Fibroblast of peridontal ligament (primary cell): ENCODE data around the gene INTS2.
"Not testable (repeated sequence)": the region's sequence is repeated elsewhere in the genome, so short reads cannot be mapped to it uniquely, and the experiment has no call there.

Experiments
- DNase-seq: peaks from one replicate; pipeline ENCODE4 v3.0.0-alpha.2; 2010; ENCODE audit errors: extremely low read depth

INTS2 gene, protein sequence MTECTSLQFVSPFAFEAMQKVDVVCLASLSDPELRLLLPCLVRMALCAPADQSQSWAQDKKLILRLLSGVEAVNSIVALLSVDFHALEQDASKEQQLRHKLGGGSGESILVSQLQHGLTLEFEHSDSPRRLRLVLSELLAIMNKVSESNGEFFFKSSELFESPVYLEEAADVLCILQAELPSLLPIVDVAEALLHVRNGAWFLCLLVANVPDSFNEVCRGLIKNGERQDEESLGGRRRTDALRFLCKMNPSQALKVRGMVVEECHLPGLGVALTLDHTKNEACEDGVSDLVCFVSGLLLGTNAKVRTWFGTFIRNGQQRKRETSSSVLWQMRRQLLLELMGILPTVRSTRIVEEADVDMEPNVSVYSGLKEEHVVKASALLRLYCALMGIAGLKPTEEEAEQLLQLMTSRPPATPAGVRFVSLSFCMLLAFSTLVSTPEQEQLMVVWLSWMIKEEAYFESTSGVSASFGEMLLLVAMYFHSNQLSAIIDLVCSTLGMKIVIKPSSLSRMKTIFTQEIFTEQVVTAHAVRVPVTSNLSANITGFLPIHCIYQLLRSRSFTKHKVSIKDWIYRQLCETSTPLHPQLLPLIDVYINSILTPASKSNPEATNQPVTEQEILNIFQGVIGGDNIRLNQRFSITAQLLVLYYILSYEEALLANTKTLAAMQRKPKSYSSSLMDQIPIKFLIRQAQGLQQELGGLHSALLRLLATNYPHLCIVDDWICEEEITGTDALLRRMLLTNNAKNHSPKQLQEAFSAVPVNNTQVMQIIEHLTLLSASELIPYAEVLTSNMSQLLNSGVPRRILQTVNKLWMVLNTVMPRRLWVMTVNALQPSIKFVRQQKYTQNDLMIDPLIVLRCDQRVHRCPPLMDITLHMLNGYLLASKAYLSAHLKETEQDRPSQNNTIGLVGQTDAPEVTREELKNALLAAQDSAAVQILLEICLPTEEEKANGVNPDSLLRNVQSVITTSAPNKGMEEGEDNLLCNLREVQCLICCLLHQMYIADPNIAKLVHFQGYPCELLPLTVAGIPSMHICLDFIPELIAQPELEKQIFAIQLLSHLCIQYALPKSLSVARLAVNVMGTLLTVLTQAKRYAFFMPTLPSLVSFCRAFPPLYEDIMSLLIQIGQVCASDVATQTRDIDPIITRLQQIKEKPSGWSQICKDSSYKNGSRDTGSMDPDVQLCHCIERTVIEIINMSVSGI

DNA sequence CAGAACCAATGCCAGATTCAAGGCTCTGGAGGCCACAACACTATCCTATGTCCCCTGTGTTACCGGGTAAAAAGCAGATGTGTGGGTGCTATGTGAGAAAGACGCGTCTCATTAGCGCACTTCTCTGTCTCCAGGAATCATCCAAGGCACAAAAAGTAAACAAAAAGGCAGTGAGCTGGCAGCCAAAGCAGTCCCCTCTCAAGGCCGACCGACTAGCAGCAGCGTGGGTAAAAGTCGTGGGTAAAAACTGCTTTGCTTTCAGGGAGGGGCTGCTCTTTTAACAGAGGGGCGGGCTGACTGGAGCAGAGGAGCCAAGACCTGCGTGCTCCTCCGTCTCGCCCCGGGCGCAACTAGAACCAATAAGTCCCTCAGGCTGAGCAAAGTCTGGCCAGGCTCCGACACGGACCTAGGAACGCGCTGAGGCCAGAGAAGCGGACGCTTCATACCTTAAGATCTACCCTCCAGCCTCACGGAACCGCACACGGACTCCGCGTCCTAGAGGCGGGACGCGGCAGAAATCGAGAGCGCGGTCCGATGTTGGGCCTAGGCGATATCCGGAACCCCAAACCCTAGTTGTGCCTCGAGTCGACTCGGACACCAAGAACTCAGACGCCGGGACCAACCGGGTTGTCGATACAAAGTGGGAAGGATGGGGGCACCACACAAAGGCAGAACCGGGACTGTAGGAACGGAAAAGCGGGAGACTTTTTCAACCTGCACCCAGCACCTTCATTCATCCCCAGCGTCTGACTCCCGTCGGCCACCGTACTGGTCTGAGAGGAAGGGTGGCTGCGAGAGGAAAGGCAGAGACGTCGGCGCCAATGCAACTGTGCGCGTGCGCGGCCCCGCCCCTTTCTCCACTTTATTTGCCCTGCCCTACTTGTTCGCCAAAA lies at the start of gene INTS2:
Gene INTS2 (minus strand): TSS at position 775 of the 893 bp plus-strand sequence. CDS start 1,338 bp downstream, outside the sequence.
- DNase-seq = peak; percentile 95

DNA sequence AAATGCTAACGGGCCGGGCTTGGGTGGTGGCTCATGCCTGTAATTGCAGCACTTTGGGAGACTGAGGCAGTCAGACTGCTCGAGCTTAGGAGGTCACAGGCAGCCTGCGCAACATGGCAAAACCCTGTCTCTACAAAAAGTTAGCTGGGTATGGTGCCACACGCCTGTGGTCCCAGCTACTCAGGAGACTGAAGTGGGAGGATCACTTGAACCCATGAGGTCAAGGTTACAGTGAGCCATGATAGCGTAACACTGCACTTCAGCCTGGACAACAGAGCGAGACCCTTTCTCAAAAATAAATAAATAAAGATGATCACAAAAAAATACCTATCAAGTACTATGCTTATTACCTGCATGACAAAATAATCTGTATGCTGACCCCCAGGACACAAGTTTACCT lies 46.3 kb upstream of the INTS2 start:
- no peak for DNase-seq

DNA sequence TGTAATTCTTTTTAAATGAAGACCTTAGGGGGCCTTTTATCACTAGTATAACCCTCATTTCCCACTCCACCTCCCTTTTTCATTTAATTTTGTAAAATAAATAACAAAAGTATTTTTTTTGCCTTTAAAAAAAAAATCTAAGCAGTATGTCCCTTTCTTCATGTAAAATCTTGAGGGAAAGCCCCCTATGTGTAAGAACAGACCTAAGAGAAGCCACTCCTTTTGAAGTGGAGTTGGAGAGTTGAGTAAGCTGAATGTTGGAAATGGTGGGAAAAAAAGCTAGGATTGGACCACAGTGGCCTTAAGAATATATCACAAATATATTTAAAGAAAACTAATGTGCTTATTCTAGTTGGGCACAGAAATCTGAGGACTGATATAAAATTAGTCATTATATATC lies 44.5 kb upstream of the INTS2 start:
- no peak for DNase-seq

DNA sequence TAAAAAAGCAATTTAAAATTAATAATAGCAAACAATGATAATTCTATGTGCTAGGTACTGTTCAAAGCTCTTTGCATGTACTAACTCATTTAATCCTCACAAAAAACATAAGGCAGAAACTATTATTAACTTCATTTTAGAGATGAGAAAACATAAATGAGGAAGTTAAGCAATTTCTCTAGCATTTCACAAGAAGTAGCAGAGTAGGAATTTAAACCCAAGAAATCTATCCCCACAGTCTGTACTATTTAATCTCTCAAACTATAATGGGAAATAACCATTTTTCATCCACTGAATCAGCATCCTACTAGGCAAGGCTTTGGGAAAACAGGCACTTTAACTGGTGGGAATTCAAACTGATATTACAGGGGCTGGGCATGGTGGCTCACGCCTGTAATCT lies 42.2 kb upstream of the INTS2 start:
- DNase-seq = no peak

DNA sequence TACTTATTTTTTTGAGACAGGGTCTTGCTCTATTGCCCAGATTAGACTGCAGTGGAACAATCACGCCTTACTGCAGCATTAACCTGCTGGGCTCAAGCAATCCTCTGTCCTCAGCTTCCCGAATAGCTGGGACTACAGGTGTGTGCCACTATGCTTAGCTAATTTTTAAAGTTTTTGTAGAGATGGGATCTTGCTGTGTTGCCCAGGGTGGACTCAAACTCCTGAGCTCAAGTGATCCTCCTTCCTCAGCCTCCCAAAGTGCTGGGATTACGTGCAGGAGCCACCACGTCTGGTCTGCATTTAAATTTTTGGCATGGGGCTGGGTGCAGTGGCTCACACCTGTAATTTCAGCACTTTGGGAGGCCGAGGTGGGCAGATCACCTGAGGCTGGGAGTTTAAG lies 41.0 kb upstream of the INTS2 start:
- DNase-seq = no peak

DNA sequence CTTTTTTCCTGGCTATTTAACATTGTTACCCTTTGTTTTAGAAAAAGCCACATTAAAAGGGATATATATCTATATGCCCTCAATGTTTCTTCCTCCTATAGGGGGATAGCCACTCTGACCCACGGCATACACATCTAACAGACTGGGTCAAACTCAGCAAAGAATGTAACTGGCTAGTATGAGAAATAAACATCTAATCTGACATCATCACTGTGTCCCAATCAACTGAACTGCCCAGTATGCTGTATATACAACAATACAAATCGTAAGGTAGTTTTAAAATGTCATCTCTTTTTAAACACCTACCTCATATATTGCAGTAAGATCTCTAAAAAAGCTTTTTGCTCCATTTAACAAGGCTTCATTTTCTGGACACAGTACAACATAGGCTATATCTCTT lies 39.9 kb upstream of the INTS2 start:
- peak; percentile 31 for DNase-seq

DNA sequence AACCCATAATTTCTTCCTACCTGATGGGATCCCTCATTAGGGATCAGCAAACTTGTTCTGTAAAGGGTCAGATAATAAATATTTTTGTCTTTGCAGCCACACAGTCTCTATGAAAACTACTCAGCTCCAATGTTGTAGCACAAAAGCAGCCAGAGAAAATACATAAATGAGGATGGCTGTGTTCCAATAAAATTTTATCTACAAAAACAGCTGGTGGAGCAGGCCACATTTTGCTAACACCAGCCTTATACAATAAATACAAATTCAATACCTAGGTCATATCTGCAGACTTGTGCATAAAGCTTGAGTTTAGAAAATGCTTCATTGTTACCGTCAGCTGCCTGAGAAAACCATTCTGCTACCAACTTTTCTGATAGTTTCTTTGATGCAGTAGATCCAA lies 38.4 kb upstream of the INTS2 start:
- DNase-seq = no peak

DNA sequence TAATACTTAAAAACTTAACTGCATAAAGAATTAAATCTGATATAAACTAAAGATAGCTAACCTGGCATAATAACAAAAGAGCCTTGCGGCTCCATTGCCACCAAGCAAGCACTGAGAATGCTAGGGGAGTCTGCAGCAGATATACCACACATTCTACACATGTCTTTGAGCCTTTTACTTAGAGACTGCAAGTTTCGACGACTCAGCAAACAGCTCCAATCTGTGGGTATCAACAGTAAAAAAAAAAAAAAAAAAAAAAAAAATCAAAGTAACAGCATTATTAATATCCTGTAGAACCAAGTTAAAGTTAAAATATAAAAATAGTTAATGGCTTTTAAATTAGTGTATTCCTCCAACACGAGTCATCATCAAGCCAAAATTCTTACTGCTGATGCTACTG lies 27.8 kb upstream of the INTS2 start:
- no peak for DNase-seq

DNA sequence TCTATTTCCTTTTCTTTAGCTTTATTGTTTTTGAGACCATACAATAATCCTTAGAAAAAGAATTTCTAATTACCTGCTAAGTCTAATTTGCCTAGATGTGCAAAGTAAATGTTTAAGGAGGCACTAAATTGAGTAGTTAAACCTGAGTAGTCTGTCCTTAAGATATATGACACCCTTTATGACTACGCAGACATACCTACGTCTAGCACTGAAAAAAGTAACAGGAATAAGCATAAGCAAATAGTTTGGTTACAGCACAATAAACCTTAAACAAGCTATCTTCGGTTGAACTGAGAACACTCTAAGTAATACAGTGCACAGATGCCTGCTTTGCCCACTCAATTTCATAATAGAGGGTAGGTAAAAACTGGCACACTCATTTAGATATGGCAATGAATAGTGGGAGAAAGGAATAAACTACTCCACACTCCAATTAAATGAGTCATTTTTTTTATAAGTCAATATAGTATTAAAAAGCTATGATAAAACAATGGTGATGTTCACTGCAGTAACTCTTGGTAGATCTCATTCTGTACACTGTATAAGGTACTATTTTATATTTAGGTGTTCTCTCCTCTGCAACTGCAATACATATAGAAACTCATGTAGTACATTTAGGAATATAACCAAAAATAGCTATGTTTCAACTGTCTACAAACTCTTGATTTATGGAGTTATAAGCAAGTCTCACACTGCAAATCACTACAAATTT lies 19.7 kb upstream of the INTS2 start:
- no peak for DNase-seq

DNA sequence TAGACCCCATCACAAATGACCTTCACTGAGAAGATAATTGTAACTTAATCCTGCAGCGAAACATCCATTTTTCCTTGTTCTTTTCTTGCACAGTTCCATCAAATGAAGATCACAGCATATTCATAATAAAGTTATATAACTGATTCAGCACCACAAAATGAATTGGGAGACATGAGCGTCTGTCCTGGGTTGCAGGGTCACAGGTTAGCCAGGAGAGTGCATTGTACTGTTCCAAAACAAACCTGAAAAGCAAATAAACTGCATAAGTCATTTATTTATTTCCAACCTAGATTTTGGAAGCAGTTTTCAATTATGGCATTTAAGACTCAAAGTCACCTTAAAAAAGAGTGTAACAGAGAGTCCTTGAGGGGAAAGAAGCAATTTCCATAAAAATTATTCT lies 18.6 kb upstream of the INTS2 start:
- DNase-seq = no peak

DNA sequence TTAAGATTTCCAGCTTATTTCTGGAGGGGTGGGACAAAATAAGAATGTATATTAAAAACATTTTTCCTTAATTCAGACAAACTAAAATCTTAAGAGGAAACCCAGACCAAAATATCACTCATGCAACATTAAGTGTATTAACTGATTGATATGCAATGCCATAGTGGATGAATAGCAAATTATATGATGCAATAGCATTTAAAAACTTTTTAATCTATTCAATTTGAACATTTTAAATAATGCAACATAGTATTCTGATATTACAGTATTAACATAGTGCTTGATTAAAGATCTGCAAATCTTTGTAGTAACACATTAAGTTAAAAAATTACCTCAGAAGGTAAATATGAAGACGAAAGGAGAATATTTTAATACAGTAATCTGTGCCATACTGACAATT lies 15.3 kb upstream of the INTS2 start:
- no peak for DNase-seq

DNA sequence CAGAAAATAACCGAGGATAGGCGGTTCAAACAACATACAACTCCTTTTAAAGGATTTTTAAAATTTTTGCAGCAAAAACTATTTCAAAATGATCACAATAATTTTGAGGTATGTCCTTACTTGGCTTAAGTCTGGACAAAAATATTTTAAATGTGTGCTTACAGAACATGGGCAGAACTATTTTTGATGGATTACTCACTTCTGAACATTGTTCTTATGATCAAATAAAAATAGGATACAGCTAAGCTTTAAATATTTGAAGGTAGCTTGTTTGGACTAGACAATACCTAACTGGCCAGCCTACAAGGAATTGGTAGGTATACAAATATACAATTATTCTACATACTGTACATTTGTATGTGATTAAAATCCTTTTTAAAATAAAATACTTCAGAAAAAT lies 14.3 kb upstream of the INTS2 start:
- DNase-seq = no peak

DNA sequence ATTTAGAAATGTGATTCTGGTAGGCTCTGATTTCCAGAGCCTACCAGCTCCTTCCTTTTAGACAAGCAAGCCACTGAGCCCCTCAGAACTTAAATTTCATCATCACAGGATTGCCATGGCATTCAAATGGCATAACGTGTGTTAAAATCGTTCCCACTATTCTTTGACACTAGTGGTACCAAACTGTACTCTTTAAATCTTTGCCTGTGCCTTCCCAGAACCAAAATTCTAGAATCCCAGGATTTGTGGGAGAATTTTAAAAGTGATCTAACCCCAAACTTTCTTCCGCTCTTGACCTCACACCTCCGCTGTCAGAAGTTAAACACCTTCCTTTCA lies 287 bp upstream of the INTS2 start:
- no peak for DNase-seq

DNA sequence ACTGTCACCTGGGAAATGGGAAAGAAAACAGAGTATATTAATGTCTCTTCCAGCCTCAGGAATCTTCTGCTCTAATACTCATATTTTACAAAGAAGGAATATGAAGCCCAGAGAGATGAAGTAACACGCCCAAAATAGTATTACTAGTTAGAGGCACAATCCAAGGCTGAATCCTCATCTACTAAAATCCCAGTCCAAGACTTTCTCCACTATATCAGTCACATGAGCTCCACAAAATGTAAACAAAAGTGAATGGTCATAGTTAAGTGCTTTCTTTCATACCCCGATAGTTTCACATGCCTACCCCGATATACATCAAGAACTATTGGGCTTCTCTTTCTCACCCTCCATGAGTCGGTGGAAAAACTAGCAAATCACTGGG lies 965 bp downstream of the INTS2 start:
- DNase-seq = peak; percentile 71

DNA sequence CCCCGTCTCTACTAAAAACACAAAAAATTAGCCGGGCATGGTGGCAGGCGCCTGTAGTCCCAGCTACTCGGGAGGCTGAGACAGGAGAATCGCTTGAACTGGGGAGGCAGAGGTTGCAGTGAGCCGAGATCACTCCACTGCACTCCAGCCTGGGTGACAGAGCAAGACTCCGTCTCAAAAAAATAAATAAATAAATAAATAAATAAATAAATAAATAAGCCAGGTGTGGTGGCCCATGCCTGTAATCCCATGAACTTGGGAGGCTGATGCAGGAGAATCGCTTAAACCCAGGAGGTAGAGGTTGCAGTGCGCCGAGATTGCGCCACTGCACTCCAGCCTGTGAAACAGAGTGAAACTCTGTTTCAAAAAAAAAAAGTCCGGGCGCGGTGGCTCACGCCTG lies 12.6 kb downstream of the INTS2 start:
- DNase-seq = not testable (repeated sequence)

DNA sequence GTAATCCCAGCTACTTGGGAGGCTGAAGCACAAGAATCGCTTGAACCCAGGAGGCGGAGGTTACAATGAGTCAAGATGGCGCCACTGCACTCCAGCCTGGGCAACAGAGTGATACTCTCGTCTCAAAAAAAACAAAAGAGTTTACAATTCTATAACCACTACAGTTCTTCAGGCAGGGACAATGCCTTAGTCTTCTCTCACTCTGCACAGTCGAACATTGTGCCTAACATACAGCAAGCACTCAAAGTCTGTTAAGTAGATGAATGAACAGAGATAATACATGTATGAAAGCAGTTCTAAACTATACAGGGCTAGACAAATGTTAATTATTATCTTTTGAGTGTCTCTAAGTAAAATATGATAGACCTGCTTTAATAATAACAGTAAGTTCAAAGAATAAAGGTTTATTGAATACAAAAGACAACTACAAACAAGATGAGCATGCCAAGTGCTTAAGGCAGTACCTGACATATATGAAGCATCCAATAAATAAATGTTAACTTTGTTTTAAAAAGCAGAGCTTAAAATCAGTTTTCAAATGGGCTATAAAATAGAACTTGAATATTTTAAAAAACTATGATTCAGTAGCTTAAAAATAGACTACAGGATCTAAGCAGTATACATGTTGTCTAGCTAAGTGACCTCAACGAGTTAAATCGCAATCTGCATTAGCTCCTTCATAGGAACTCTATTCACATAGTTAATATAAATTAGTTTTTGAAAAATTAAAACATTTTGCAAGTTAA lies 19.3 kb downstream of the INTS2 start:
- DNase-seq = no peak

DNA sequence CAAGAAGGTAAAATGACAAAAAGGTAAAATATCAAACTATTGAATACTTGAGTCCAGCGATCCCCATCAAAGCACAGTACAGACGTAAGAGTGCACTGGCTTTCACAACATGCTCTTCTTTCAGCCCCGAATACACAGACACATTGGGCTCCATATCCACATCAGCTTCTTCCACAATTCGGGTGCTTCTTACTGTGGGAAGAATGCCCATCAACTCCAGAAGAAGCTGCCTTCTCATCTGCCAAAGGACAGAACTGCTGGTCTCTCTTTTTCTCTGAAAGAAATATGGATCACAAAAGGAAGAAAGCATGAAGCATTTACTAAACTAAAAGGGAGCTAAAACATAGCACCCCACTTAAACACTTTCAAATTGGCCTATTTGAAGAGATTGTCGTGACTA lies 20.4 kb downstream of the INTS2 start:
- DNase-seq = no peak

DNA sequence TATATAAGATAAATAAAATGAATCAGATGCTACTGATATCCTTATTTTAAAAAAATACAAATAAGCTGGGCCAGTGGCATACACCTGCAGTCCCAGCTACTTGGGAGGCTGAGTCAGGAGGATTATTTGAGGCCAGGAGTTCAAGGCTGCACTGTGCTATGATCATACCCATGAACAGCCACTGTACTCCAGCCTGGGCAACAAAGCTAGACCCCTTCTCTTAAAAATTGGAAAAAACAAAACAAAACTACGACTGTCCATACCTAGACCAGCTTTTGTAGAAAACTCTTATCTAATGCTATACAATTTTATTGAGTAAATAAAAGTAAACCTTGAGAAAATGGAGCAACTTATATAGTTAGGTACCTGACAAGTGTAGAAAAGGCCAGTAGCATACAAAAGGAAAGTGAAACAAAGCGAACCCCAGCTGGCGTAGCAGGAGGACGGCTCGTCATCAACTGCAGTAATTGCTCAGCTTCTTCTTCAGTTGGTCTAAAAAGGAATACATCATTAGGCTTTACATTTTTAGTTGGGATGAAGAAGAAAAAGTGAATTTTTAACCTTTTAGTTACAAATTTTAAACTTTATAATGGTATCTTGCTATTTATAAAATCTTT lies 23.6 kb downstream of the INTS2 start:
- no peak for DNase-seq

DNA sequence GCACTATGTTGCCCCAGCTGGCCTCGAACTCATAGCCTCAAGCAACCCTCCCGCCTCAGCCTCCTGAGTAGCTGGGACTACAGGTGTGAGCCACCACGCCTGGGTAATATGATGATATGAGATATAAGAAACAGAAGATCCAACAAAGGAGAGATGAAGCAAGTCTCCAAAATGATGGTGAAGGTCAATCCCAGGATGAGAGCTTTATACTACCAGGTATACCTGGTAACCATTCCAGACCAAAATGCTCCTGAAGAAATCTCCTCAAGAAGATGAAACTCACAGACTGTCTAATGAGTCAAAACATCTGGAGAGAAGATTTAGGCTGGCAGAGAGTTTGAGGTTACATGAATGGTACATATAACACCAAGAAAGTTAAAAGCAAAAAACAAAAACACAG lies 24.5 kb downstream of the INTS2 start:
- DNase-seq = no peak
